ENCODE data around the gene DRC3.

DNA sequence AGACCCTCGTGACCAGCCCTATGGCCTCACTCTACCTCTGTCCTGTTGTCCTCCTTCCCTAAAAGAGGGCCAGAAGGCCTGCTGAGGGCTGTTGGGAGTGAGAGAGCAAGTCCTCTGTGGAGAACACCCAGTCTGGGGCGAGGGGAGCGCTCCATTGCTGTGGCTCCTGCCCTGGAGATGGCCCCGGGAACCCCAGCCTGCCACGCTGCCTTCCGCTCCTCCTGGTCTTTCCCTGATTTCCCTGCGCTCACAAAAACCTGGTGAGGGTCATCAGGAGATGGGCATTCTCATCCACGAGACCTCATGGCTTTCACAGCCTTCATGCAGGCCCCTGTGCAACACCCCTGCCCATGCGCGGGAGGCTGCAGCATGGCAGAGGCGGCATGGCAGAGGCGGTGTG lies 21.2 kb downstream of the DRC3 start:
- TF ChIP-seq CTCF (IDR thresholded peaks at IDR 0.05; ENCODE audit: poor library complexity) (no peak), EZH2 (IDR thresholded peaks at IDR 0.05; ENCODE audit: borderline replicate concordance) (no peak), EZH2phosphoT487 (IDR thresholded peaks at IDR 0.05; ENCODE audit: low read depth, severe bottlenecking, unreplicated experiment) (no peak)
